HG03469 (cell line): ENCODE measurements around the gene CSNK2A2.
A peak's percentile ranks its signal among the peaks of the same experiment; 100 is the strongest.

Experiments used
- ATAC-seq: cut with Tn5 transposase; IDR thresholded peaks from one replicate; pipeline ENCODE4 v1.9.1; 2021; ENCODE audit warnings: mild to moderate bottlenecking, moderate library complexity, moderate number of reproducible peaks; ENCODE audit not compliant: unreplicated experiment

CSNK2A2 gene

DNA sequence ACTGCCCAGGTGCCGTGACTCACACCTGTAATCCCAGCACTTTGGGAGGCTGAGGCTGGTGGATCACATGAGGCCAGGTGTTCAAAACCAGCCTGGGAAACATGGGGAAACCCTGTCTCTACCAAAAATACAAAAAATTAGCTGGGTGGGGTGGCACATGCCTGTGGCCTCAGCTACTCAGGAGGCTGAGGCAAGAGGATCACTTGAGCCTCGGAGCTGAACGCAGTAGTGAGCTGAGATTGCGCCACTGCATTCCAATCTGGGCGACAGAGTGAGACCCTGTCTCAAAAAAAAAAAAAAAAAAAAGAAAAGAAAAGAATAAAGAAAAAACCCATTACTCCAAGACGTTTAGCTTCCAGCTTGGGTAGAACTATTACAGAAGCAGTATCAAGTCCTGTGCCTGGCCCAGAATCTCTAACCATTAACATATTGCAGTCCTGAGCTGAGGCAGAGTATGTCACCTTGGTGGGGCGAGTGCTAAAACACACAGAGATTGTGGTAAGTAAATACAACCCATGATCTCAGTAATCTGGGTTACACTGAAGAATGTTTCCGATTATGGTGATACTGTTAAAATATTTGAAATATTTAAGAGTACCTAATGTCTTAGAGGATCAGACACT lies 45.5 kb downstream of the CSNK2A2 start:
- no peak for ATAC-seq

DNA sequence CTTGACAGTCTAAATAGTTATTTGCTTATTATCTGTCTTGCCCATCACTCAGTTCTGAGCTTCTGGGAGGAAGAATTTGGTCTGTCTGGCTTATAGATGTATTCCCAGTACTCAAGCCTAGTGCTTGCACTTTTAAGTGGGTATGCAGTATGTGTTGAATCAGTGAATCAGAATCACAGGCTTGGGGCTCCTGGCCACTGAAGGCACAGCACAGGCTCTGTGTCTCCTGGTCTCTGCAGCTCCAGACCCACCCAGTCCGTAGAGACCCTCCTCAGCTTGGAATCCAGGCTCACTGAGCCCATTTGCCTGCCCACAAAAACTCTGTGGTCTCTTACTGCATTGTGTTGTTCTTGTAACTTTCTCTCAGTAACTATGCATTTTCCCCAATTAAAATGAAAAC lies 49.4 kb downstream of the CSNK2A2 start:
- ATAC-seq, result no peak

GRCh38 chr16:58148099-58148498 lies 49.8 kb downstream of the CSNK2A2 start:
- ATAC-seq, result no peak

GRCh38 chr16:58138852-58139251 lies 59.1 kb downstream of the CSNK2A2 start:
- no peak for ATAC-seq

DNA sequence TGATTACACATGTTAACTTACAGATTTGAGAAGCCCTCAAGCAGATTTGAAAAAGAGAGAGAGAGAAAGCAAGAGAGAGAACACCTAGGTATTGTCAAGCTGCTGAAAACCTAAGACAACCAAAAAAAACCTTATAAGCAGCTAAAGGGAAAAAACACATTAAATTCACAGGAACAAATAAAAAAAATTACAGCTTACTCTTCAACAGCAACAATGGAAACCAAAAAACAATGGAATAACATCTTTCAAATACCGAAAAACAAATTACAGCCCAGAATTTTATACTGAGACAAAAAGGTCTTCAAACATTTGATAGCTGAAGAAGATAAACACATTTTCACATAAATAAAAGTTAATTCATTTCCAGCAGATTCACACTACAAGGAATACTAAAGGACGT lies 60.3 kb downstream of the CSNK2A2 start:
- no peak for ATAC-seq

- ATAC-seq, result peak; percentile 62
Measured at GRCh38 chr16:58129097-58129936, 68.6 kb downstream of the CSNK2A2 start, which contains the start of gene CFAP20. CFAP20 (minus strand) TSS chr16:58129381; CDS start chr16:58129115, 266 bp downstream.

- no peak for ATAC-seq
Measured at GRCh38 chr16:58128711-58129096, 69.2 kb downstream of the CSNK2A2 start.

- ATAC-seq, result no peak
Measured at GRCh38 chr16:58128181-58128631, 69.7 kb downstream of the CSNK2A2 start.

DNA sequence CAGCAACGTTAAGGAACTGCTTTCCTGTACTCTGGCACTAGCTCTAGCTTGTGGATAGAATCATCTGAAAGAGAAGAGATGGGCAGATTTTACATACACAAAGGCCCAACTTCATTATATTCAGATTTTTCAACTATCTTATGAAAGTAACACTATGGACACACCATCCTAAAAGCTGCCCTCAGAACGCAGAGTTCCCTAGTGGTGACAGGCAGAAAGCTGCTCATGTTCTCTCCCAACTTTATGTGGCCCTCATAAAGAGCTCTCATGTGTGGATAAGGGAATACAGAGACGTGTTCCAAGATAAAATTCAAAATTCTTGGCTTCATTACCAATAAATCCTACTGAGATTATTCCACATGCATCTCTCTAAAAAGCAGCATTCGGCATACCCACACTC lies 70.3 kb downstream of the CSNK2A2 start:
- ATAC-seq, result no peak

GRCh38 chr16:58127033-58127556 lies 70.8 kb downstream of the CSNK2A2 start:
- ATAC-seq, result no peak

- no peak for ATAC-seq
Measured at GRCh38 chr16:58126451-58126961, 71.4 kb downstream of the CSNK2A2 start.

GRCh38 chr16:58125781-58126335 lies 72.0 kb downstream of the CSNK2A2 start:
- ATAC-seq, result no peak

GRCh38 chr16:58125041-58125440 lies 72.9 kb downstream of the CSNK2A2 start:
- ATAC-seq, result no peak

DNA sequence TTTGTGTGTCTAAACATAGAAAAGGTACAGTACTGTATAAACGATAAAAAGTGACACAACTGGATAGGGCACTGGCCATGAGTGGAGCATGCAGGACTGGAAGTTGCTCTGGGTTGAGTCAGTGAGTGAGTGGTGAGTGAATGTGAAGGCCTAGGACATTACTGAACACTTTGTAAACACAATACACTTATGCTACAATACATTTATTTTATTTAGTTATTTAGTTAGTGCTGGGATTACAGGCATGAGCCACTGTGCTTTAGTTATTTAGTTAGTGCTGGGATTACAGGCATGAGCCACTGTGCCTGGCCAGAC lies 73.3 kb downstream of the CSNK2A2 start:
- ATAC-seq, result no peak

DNA sequence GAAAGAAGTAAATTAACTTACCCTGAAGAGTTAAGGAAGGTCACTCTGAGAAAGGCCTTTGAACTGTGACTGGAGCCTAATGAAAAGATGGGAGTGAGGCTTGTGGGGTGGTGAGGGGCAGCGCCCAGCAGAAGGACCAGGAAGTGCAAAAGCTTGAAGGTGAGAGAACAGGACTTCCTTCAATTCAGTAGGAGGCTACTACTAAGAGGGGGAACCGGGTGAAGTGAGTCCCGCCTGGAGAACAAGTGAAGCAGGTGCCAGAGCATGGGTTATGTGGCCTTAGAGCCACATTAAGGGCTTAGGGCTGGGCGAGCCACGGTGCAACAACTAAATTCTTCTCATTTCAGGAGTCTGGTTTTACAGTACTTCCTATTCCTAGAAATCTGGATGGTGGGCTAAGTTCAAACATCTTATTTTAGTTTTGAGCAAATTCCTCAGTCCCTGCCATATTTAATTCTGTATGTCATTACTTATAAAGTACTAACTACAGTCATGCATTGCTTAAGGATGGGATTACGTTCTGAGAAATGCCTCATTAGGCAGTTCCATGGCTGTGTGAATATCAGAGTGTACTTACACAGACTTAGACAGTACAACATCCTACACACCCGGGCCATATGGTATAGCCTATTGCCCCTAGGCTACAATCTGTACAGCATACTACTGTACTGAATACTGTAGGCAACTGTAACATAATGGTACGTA lies 73.9 kb downstream of the CSNK2A2 start:
- ATAC-seq, result no peak

DNA sequence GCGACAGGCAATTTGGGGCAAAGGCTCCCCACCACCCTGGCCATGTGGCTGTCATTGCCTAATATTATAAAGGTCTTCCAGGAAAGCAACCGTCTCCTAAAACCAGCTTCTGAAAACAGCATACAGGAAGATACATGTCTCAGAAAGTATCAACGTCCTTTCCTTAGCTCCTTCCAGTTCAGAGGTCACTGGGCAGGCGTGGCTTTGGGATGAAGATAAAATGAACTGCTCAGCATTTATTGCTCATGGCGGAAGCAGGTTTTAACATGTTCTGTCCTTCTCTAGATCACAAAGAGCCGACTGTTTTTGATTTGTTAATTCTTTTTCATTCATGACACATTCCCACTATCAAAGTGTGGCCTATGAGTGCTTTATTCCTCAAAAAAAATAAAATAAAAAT lies 76.8 kb downstream of the CSNK2A2 start:
- ATAC-seq, result no peak

DNA sequence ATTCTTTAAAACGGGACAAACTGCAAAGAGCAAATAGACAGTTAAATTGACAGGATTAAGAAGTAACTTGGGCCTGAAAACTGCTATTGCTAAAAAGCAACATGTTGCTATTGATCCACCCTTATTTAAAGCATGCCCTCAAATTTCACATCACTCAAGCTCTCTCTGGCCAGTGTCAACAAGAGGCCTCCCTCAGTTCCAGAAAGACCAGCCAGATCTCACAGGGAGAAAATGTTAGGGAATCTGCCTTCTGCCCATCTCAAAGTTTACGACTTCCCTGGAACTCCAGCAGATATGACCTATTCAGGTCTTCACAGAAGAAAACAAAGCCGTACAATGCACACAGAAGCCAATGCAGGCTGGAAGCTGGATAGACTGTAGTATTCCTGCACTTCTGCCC lies 77.7 kb downstream of the CSNK2A2 start:
- ATAC-seq, result no peak

DNA sequence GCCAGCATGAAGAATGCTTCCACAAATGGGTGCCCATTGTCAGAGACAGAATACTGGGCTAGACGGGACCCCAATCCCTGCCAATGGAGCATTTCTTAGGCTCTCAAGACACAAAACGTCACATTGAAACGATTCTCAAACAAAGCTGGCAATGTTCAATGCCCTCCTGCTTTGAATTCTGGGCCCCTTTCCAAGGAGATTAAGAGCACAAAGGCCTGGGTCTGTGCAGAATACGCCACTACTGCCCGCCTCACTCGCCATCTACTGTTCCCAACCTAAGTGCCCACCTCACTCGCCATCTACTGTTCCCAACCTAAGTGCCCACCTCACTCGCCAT lies 78.4 kb downstream of the CSNK2A2 start:
- no peak for ATAC-seq

GRCh38 chr16:58118801-58119508 lies 79.0 kb downstream of the CSNK2A2 start:
- no peak for ATAC-seq

GRCh38 chr16:58116529-58116928 lies 81.4 kb downstream of the CSNK2A2 start:
- ATAC-seq, result no peak

DNA sequence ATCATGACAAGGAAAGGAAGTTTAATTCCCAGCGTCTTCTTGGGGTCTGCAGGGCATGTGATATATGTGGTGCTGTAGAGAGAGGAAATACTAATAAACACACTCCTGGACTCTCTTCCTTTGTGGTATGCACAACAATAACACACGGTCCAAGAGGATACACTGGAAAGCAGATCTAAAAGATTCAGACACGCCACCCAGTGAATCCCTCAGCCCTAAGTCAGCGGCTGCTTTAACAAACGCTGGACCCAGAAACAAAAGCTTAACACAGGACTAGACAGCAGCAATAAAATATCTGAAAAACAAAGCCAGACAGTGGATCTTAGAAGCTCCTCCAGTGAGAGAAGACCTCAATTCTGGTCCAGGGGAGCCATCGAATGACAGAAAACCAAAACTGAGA lies 81.8 kb downstream of the CSNK2A2 start:
- ATAC-seq, result no peak
